Body of pancreas (tissue), 4 donors: ENCODE data around the gene TSPEAR.

Experiments
- POLR2A ChIP-seq, 3 donors: fragments of 450-650 bp; IDR thresholded peaks; one replicate each; pipeline ENCODE4 v1.6.1; 2016; ENCODE audit warnings: antibody characterized with exemption in 3 of 3, mild to moderate bottlenecking in 2 of 3
- TF ChIP-seq, protein P1 (sequence below), 7 experiments: fragments of 450-650 bp in 4 of 7; fragments of 200-600 bp in 3 of 7; sonication (generic) in 3 of 7; IDR thresholded peaks; one replicate each; pipeline ENCODE4 v1.5.1; 2016 to 2019; ENCODE audit warnings: antibody characterized with exemption in 7 of 7

DNA sequence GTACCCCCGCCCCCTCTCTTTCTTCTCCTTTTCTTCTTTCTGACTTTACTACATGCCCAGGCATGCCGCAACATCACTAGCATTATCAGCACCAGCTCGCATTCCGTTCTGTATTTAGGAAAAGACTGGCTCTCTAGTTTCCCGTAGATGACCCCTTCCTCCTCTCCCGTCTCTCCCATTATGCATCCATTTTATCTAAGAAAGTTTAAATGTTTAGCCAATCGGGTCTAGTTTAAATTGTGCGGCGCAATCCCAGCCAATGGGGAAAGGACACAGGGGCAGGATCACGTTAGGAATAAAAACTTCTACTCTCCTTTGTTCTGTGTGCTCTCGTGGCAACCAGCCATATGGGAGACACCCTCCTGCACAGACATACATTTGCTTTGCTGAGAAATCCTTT, 113.3 kb downstream of the TSPEAR start:
- TF ChIP-seq, protein P1, sequence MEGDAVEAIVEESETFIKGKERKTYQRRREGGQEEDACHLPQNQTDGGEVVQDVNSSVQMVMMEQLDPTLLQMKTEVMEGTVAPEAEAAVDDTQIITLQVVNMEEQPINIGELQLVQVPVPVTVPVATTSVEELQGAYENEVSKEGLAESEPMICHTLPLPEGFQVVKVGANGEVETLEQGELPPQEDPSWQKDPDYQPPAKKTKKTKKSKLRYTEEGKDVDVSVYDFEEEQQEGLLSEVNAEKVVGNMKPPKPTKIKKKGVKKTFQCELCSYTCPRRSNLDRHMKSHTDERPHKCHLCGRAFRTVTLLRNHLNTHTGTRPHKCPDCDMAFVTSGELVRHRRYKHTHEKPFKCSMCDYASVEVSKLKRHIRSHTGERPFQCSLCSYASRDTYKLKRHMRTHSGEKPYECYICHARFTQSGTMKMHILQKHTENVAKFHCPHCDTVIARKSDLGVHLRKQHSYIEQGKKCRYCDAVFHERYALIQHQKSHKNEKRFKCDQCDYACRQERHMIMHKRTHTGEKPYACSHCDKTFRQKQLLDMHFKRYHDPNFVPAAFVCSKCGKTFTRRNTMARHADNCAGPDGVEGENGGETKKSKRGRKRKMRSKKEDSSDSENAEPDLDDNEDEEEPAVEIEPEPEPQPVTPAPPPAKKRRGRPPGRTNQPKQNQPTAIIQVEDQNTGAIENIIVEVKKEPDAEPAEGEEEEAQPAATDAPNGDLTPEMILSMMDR (IDR thresholded peaks at IDR 0.05): no peak
- TF ChIP-seq POLR2A (IDR thresholded peaks at IDR 0.05): no peak
